ENCODE results near the gene ZNF839.
"Not testable (repeated sequence)": the region's sequence is repeated elsewhere in the genome, so short reads cannot be mapped to it uniquely, and the experiment has no call there.

The ZNF839 gene

DNA sequence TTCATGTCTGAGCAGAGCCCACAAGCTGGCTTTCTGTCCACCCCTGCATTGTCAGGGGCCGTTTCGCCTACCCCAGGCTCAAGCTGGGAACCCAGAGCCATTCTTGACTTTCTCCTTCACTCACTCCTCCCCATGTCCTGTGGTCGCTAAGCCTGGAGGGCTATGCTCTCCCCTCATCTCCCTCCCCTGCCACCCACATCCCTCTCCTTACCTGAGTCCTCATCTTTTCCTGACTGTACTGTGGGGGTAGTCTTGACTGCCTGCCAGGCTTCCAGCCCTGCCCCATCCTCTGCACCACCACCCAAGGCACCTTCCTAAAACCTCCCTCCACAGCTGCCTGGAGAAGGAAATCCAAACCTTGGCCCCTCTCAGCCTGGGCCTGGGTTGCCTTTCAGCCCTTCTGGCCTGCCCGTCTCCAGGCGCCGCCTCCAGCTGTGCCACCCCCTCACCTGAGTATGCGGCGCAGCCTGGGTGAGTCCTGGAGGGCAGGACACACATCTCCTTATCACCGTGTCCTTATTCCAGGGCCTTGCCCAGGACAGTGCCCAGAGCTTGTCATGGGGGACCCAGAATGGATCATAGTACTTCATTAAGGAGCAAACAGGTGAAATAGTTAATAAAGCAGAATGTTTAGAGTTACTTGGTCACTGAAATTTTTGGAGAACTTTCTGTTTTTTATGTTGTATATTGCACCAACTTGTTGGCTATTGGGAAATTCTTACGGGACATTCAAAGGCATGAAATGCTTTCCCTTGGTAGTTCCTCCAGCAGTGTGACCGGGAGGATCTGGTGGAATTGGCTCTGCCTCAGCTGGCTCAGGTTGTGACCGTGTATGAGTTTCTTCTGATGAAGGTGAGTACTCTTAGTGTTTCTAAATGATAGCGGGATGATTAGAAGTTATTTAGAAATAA, 14.5 kb downstream of the ZNF839 start:
- no peak overlapping the region for H3K4me3 ChIP-seq (ENCODE audit: low read depth, low read length)
- no peak for DNase-seq (ENCODE audit: low read depth)

DNA sequence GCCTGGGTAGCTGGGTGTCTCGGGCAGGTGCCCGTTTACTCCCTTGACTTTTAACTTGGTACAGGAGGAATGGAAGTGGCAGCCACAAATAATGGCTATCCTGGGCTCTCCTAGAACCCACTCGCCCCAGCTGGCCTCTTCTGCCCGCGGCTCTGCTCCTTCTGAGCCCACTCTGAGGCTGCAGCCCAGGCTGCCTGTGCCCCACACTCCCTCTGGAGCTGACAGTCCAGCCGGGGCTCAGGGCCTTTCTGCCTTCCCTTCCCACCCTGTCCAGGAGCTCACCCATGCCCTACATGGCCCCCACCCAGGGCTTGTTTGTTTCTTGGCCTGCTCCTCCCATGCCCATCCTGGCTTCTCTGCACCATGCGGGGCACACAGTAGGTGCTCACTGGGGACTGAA, 15.6 kb downstream of the ZNF839 start:
- DNase-seq (ENCODE audit: low read depth): no peak
- H3K4me3 ChIP-seq (ENCODE audit: low read depth, low read length): no peak overlapping the region

DNA sequence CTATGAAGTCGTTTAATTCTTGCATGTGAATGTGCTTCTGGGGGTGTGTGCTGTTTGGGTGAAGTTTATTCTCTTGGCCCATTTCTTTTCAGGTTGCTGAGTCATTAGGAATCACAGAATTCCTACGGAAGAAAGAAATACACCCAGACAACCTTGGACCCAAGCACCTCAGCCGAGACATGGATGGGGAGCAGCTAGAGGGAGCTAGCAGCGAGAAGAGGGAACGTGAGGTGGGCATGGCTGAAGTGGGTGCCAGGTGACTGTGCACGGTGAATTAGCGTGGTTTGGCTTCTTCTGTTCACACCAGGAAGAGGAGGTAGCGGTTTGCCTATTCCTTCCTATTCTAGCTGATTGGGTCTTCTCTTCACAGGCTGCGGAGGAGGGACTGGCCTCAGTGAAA, 19.2 kb downstream of the ZNF839 start:
- no peak for DNase-seq (ENCODE audit: low read depth)
- no peak overlapping the region for H3K4me3 ChIP-seq (ENCODE audit: low read depth, low read length)

- no peak for DNase-seq (ENCODE audit: low read depth)
- H3K4me3 ChIP-seq (ENCODE audit: low read depth, low read length): no peak overlapping the region
Observed at GRCh38 chr14:102341566-102341965, 22.0 kb downstream of the ZNF839 start.

GRCh38 chr14:102342238-102342637, 22.7 kb downstream of the ZNF839 start:
- DNase-seq (ENCODE audit: low read depth): no peak
- H3K4me3 ChIP-seq (ENCODE audit: low read depth, low read length): no peak overlapping the region

DNA sequence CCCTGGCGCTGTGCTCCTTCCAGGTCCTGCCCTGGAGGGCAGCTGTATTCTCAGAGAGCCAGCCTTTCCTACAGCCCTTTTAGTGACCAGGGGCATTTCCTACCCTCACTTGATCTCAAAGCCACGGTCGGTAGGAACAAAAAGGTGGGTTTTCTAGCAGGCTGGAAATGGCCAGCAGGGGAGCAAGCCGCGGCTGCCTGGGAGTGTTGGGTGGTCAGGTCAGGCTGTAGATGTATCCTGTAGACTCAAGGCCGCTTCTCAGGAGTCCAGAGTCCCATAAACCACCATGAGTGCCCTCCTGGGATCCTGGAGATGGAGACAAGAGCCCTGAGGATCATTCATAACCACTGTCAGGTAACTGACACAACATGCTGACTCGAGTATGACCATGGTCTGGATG, 24.5 kb downstream of the ZNF839 start:
- no peak overlapping the region for H3K4me3 ChIP-seq (ENCODE audit: low read depth, low read length)
- DNase-seq (ENCODE audit: low read depth): no peak

- H3K4me3 ChIP-seq (ENCODE audit: low read depth, low read length): no peak overlapping the region
- DNase-seq (ENCODE audit: low read depth): no peak
Observed at GRCh38 chr14:102344485-102344884, 24.9 kb downstream of the ZNF839 start.

DNA sequence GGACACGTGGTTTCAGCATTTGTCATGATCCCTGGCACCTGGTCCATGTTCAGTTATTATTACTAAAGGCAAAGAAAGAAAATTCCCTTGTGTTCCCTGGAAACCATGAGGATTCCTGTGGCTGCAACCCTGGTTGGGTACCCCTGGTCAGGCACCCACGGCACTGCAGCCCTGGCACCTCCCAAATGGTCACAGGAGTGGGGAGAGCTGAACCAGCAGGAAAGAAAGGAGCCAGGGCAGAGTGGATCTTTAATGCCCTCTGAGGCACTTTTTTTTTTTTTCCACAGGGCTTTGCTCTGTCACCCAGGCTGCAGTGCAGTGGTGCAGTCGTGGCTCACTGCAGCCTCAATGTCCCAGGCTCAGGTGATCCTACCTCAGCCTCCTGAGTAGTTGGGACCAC, 25.7 kb downstream of the ZNF839 start:
- DNase-seq (ENCODE audit: low read depth): no peak
- no peak overlapping the region for H3K4me3 ChIP-seq (ENCODE audit: low read depth, low read length)

DNA sequence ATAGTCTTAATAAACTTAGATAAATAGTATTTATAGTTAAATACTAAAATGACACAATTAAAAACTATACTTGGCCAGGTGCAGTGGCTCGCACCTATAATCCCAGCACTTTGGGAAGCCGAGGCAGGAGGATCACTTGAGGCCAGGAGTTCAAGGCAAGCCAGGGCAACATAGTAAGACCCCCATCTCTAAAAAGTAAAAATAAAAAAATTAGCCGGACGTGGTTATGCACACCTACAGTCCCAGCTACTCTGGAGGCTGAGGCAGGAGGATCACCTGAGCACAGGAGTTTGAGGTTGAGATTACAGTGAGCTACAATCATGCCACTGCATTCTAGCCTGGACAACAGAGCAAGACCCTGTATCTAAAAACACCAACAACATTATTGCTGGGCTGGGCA, 27.1 kb downstream of the ZNF839 start:
- H3K4me3 ChIP-seq (ENCODE audit: low read depth, low read length): no peak overlapping the region
- no peak for DNase-seq (ENCODE audit: low read depth)

DNA sequence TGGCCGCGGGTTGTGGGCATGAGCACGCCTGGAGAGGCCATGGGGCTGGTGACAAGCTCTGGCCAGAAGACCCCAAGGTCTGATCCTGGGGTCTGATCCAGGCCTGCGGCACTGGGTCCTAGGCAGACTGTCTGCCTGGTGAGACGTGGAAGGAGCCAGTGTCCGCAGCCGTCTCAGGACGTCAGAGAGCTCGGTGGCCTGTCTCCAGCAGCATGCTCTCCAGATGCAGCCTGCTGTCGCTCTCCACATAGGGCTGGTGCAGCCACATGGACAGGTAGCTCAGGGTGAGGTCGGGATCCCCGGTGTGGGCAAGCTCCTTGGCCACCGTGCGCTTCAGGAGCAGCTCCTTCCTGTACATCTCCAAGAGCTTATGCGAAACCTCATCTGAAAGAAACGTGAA, 28.8 kb downstream of the ZNF839 start:
- no peak overlapping the region for H3K4me3 ChIP-seq (ENCODE audit: low read depth, low read length)

DNA sequence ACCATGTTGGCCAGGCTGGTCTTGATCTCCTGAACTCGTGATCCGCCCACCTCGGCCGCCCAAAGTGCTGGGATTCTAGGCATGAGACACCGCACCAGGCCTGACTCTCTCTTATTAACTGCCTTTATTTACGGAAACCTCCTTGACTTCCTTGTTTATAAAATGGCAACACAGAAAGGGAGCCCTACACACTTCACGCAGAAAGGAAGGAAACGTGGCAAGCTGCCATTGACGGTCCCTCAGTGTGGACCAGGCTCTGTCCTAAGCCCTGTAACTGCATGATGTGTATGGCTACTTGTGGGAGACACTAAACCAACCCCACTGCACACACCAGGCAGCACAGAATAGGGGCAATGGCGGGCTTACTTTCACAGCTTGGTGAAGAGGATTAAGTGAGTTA, 31.5 kb downstream of the ZNF839 start:
- DNase-seq (ENCODE audit: low read depth): no peak
- no peak overlapping the region for H3K4me3 ChIP-seq (ENCODE audit: low read depth, low read length)

More for the DNA sequence above, 28.8 kb downstream of the ZNF839 start:
- DNase-seq (ENCODE audit: low read depth): no peak

GRCh38 chr14:102351593-102351992, 32.0 kb downstream of the ZNF839 start:
- not testable (repeated sequence) for DNase-seq (ENCODE audit: low read depth); H3K4me3 ChIP-seq (ENCODE audit: low read depth, low read length)

GRCh38 chr14:102352213-102352612, 32.7 kb downstream of the ZNF839 start:
- no peak overlapping the region for H3K4me3 ChIP-seq (ENCODE audit: low read depth, low read length)
- no peak for DNase-seq (ENCODE audit: low read depth)

DNA sequence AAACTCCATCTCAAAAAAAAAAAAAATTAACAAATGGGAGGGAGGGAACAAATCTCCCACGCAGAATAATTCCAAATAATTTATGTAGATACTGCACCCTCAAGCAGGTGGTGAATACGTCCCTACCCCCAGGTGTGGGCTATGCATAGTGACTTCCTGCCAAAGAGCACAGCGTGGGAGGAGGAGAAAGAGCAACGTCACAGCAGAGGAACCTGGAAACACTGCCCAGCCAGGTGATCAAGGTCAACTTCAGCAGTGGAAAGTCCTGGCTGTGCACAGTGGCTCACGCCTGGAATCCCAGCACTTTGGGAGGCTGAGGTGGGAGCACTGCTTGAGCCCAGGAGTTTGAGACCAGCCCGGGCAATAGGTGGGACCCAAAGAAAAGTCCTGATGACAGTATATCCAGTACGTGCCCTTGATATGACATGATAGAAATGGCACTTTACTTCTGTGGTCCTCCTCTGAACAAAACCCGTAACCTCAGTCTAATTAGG, 33.6 kb downstream of the ZNF839 start:
- DNase-seq (ENCODE audit: low read depth): no peak
- no peak overlapping the region for H3K4me3 ChIP-seq (ENCODE audit: low read depth, low read length)

DNA sequence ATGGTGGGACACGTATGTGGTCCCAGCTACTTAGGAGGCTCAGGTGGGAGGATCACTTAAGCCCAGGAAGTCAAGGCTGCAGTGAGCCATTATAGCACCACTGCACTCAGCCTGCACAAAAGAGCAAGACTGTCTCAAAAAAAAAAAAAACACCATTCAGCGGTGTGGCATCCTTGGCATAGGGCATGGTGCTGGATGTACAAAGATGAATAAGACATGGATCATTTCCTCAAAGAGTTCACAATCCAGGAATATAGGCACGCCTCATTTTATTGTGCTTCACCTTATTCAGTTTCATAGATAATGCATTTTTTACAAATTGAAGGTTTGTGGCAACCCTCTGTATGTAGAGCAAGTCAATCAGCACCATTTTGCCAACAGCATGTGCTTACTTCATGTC, 36.7 kb downstream of the ZNF839 start:
- DNase-seq (ENCODE audit: low read depth): no peak
- H3K4me3 ChIP-seq (ENCODE audit: low read depth, low read length): no peak overlapping the region

GRCh38 chr14:102359341-102359740, 39.8 kb downstream of the ZNF839 start:
- DNase-seq (ENCODE audit: low read depth): no peak
- no peak overlapping the region for H3K4me3 ChIP-seq (ENCODE audit: low read depth, low read length)

- no peak for DNase-seq (ENCODE audit: low read depth)
- H3K4me3 ChIP-seq (ENCODE audit: low read depth, low read length): no peak overlapping the region
Observed at GRCh38 chr14:102360388-102360787, 40.8 kb downstream of the ZNF839 start.

DNA sequence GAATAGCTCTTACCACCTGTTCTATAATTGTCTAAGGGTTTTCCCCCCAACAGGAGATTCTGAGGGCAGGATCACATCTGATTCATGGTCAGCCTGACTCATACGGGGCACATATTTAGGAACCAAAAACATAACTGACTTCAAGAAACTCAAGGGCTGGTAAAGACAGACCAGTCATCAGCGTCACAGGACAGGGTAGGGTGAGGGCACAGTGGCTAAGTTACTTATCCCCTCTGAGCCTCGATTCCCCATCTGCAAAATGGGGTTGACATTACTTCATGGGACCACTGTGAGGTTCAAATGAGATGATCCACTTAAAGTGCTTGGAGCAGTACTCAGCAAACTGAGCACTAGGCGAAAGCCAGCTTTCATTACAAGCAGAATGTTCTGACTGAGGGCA, 42.5 kb downstream of the ZNF839 start:
- H3K4me3 ChIP-seq (ENCODE audit: low read depth, low read length): peak overlapping the region; percentile 64
- no peak for DNase-seq (ENCODE audit: low read depth)

DNA sequence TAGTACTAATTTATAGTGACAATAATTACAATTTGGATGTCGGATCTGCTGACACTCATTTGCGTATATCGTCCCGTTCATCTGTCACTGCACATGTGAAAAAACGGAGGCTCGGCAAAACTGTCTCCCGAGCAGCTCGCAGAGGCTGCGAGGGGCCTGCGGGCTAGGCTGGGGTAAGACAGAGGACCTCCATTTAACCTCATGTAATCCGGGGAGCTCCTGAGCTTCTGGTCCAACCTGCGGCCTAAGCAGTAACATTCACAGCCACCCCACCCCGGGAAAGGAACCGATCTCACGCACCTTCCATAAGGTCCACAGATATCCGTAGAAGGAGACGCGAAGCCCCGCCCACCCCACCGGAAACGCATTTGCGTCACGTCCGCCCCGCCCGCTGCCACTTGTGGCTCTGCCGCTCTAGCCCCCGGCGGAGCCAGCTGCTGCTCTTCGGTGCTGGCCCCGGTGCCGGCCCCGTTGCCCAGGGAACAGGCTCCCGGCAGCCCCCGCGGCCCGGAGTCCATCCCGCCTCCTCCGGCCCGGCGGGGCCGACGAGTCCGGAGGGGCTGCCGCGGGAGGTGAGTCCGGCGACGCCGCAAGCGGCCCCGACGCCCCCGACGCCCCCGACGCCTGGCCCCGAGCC, 43.1 kb downstream of the ZNF839 start, which contains the start of the genes CINP and TECPR2:
Gene CINP (minus strand): TSS at position 346 of the 637 bp plus-strand sequence. CDS start 39 bp downstream, at position 307.
Gene TECPR2 (plus strand): TSS at position 397 of the 637 bp plus-strand sequence. CDS start 13,781 bp downstream, outside the sequence.
- H3K4me3 ChIP-seq (ENCODE audit: low read depth, low read length): peak within 1 kb of the TSS; percentile 64
- peak; percentile 85 for DNase-seq (ENCODE audit: low read depth)

DNA sequence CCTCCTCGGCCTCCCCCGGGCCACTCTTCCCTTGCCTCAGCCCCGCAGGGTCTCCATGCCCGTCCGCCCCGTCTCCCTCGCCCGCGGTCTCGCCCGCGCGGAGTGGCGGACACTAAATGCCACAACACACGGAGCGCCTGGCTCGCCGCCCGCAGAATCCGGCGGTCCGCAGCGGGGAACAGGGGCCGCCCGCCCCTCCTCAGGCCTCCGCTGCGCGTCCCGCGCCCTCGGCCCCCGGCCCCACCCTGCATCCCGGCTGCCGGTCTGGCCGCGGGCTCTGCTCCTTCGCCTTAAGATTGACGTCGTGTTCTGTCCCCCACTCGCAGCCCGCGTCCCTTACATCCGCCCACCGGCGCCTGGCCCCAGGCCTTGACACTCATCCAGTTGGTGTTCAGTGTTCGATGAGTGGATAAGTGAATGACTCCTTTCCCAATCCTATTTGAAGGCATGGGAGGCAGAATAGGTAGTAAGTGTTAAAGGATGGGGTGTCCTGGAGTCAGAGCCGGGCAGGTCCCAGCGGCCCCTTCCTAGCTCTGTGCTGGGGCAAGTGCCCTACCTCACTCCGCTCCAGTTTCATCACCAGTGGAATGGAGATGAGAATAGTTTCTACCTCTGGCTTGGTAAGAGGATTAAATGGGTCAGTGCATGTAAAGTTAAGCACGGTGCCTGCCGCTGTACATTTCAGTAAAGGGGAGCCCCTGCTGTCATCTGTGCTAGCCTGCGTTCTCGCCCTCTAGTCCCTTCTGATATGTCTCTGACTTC, 43.8 kb downstream of the ZNF839 start:
- peak; percentile 14 for DNase-seq (ENCODE audit: low read depth)

More for the DNA sequence above, 43.8 kb downstream of the ZNF839 start:
- H3K4me3 ChIP-seq (ENCODE audit: low read depth, low read length): peak overlapping the region; percentile 64

Measured in skeletal muscle cell (primary cell).